ENCODE data around the gene GRID1.

GRCh38 chr10:86331861-86332260 lies 34.7 kb downstream of the GRID1 start:
- no peak for TF ChIP-seq CTCF (IDR thresholded peaks at IDR 0.05)
- no peak for TF ChIP-seq POLR2A (IDR thresholded peaks at IDR 0.05)
- TF ChIP-seq POLR2AphosphoS5 (IDR thresholded peaks at IDR 0.05) = no peak

Data from breast epithelium (tissue), 3 donors.